Kidney (tissue), 14 donors: Measurements from ENCODE around the gene ZC3H12C. TPM values are rescaled to one million over a fixed set of nuclear protein-coding genes. Genes with fewer than 3 reads are reported as not detected.

Experiments
- DNase-seq, 5 donors: peaks; one replicate each; pipeline ENCODE4 v3.0.0-alpha.2; 2013 to 2020
- FAIRE-seq: peaks from 2 replicates; lab custom pipeline; 2012; peaks lifted over from hg19 to GRCh38; lab: Jason Lieb, UNC
- H3K27ac ChIP-seq, 2 donors: one replicate each; pipeline ENCODE4 v1.7.0; 2013; ENCODE audit warnings: low read depth in 2 of 2, low read length in 2 of 2, inconsistent platforms in 1 of 2
- H3K27me3 ChIP-seq: one replicate; pipeline ENCODE4 v1.7.1; 2013; ENCODE audit warnings: low read length, inconsistent platforms; ENCODE audit not compliant: control insufficient read depth, insufficient read depth
- H3K36me3 ChIP-seq, 3 donors: one replicate each; pipeline versions ENCODE4 v1.7.0 to v1.7.1; 2013; ENCODE audit warnings: low read length in 3 of 3, control low read depth in 1 of 3, inconsistent platforms in 1 of 3; ENCODE audit not compliant: insufficient read depth in 3 of 3, control insufficient read depth in 2 of 3
- H3K4me1 ChIP-seq, 3 donors: one replicate each; pipeline versions ENCODE4 v1.7.0 to v1.7.1; 2013; ENCODE audit warnings: low read length in 3 of 3, inconsistent platforms in 1 of 3, low read depth in 1 of 3; ENCODE audit not compliant: control insufficient read depth in 2 of 3, insufficient read depth in 2 of 3
- H3K4me3 ChIP-seq, 3 donors: one replicate each; pipeline versions ENCODE4 v1.7.0 to v1.8.1; 2013; ENCODE audit warnings: low read length in 3 of 3, control low read depth in 1 of 3, inconsistent platforms in 1 of 3
- H3K9ac ChIP-seq, 3 donors: one replicate each; pipeline versions ENCODE4 v1.7.0 to v1.7.1; 2013; ENCODE audit warnings: low read length in 3 of 3, control low read depth in 1 of 3, inconsistent platforms in 1 of 3
- H3K9me3 ChIP-seq, 3 donors: one replicate each; pipeline versions ENCODE4 v1.7.0 to v1.7.1; 2013; ENCODE audit warnings: low read length in 3 of 3, control low read depth in 1 of 3, inconsistent platforms in 1 of 3; ENCODE audit not compliant: control insufficient read depth in 2 of 3, insufficient read depth in 1 of 3
- CTCF ChIP-seq: IDR thresholded peaks from 3 replicates; pipeline ENCODE4 v1.5.1; 2012; ENCODE audit warnings: mild to moderate bottlenecking, moderate library complexity, borderline replicate concordance; ENCODE audit not compliant: insufficient read depth; ENCODE audit errors: extremely low read depth
- intact Hi-C: fragments of 100-400 bp; cut with DNase I; formaldehyde crosslinking; loops from one replicate; pipeline ENCODE4 v1.11.1; 2022
- polyA plus RNA-seq: library from polyadenylated mRNA; stranded (reverse); fragments of 350-450 nt; fragmentation: Illumina TruSeq; extraction: RNeasy Lipid Tissue Mini Kit (QIAGEN cat#74804); gene quantifications from one replicate; pipeline ENCODE4 v1.2.3, GENCODE V29; 2014; ENCODE audit warnings: low read depth, low replicate concordance; ENCODE audit not compliant: insufficient read depth
- total RNA-seq: library from RNA; stranded (reverse); fragmentation: NEBNext Ultra II Directional; extraction: Animal tissue kit (Norgen Biotek cat#: 25700); gene quantifications from one replicate; pipeline ENCODE4 v1.2.1, GENCODE V29; 2021
- donor health status: control.
- donor health status: control.
- donor health status: control.
- donor health status: control.
- donor health status: control.
- donor health status: DM: yes; HTN: yes; CAD: no.
- donor health status: Normal renal cell carcinoma (clear cell type).

The ZC3H12C gene
- total and polyA plus RNA-seq, 2 donors from 2014 or later: 2.3 to 14.3 TPM

- DNase-seq (peak in 1 of 5 donors; percentile 12), FAIRE-seq (no peak)
- Histone ChIP-seq H3K36me3 (no peaks in the 10 kb centered on the region), H3K9me3 (peaks cover 0 to 4% (median 0%) of the 10 kb centered on the region in 3 donors), H3K27me3 (no peaks in the 10 kb centered on the region), H3K4me1 (peaks cover 6 to 13% (median 6%) of the 10 kb centered on the region in 3 donors), H3K4me3 (no peak overlapping the region), H3K27ac (peak overlapping the region in 1 of 2 donors; percentile 43), H3K9ac (no peak overlapping the region)
- intact Hi-C loops: no loop called here
- TF ChIP-seq CTCF: no peak
Observed at GRCh38 chr11:110077346-110077745, 15.8 kb upstream of the ZC3H12C start.

- Histone ChIP-seq H3K4me3 (no peak overlapping the region), H3K36me3 (no peaks in the 10 kb centered on the region), H3K27ac (peak overlapping the region in 1 of 2 donors; percentile 43), H3K4me1 (peaks cover 6 to 13% (median 6%) of the 10 kb centered on the region in 3 donors), H3K27me3 (no peaks in the 10 kb centered on the region), H3K9ac (no peak overlapping the region), H3K9me3 (peaks cover 0 to 4% (median 0%) of the 10 kb centered on the region in 3 donors)
- intact Hi-C loops: no loop called here
- no peak for FAIRE-seq
- TF ChIP-seq CTCF: no peak
- peak in 1 of 5 donors; percentile 32 for DNase-seq
Observed at GRCh38 chr11:110077831-110078325, 15.3 kb upstream of the ZC3H12C start.

GRCh38 chr11:110078923-110079544 is 14.2 kb upstream of the ZC3H12C start:
- no peak for TF ChIP-seq CTCF
- Histone ChIP-seq H3K9ac (no peak overlapping the region), H3K4me1 (peaks cover 6 to 13% (median 6%) of the 10 kb centered on the region in 3 donors), H3K9me3 (peaks cover 0 to 4% (median 0%) of the 10 kb centered on the region in 3 donors), H3K27ac (no peak overlapping the region), H3K36me3 (no peaks in the 10 kb centered on the region), H3K4me3 (no peak overlapping the region), H3K27me3 (no peaks in the 10 kb centered on the region)
- DNase-seq (no peak), FAIRE-seq (no peak)
- intact Hi-C loops: no loop called here
